ENCODE measurements around the gene FAM9C. TPM values are rescaled to one million over a fixed set of nuclear protein-coding genes. Genes with fewer than 3 reads are reported as not detected.

FAM9C gene
- total and polyA plus RNA-seq, 7 experiments from 2014 or later, result 0.16 to 0.19 TPM; not detected in 5

GRCh38 chrX:13046141-13046855 lies 1.9 kb upstream of the FAM9C start:
- ChIA-PET CTCF (interaction anchor here (0.9 kb wide), 1 partner anchor 95 kb away, joined by 4 read pairs; no protein-coding TSS in a partner anchor), POLR2A (interaction anchor here (0.9 to 16.0 kb wide), 8 partner anchors 13 to 72 kb away, joined by 3 to 215 read pairs (median 6); partner anchors contain the start of gene TMSB4X)
- DNase-seq (no peak), ATAC-seq (no peak)
- Mint-ChIP-seq H3K4me3 (peak overlapping the region in 5 of 10 donors; percentile 3 to 58 (median 23)), H3K27me3 (no peaks in the 10 kb centered on the region), H3K27ac (peak overlapping the region in 8 of 9 donors; percentile 20 to 89 (median 60)), H3K9me3 (peaks cover 0 to 4% (median 0%) of the 10 kb centered on the region in 11 donors), H3K4me1 (peaks cover 6 to 71% (median 61%) of the 10 kb centered on the region in 7 donors), H3K36me3 (peaks cover 0 to 8% (median 0%) of the 10 kb centered on the region in 5 donors)
- Histone ChIP-seq H3K27ac (ENCODE audit: low read depth, low read length) (no peak overlapping the region), H3K9me3 (ENCODE audit: control insufficient read depth in 2 of 3, low read length in 3 of 3) (no peaks in the 10 kb centered on the region), H3K4me1 (ENCODE audit: control insufficient read depth in 2 of 2, insufficient read depth in 2 of 2, low read length in 2 of 2) (peaks cover 20 to 60% of the 10 kb centered on the region in 2 donors), H3K4me3 (ENCODE audit: low read length) (no peak overlapping the region), H3K36me3 (ENCODE audit: control insufficient read depth in 2 of 3, insufficient read depth in 3 of 3, low read length in 3 of 3) (no peaks in the 10 kb centered on the region), H3K27me3 (ENCODE audit: control insufficient read depth in 2 of 2, insufficient read depth in 2 of 2, low read length in 2 of 2) (no peaks in the 10 kb centered on the region)
- intact Hi-C loops (cut with micrococcal nuclease), result loop anchor here (1.0 to 2.0 kb wide), 2 partner anchors 13 to 16 kb away; no protein-coding TSS in a partner anchor

GRCh38 chrX:13043938-13044337 lies 482 bp downstream of the FAM9C start:
- H3K4me3 ChIP-seq (ENCODE audit: low read length), result no peak overlapping the region
- H3K27me3 ChIP-seq (ENCODE audit: control insufficient read depth in 2 of 2, insufficient read depth in 2 of 2, low read length in 2 of 2), result no peaks in the 10 kb centered on the region
- no peak for DNase-seq
- H3K36me3 ChIP-seq (ENCODE audit: control insufficient read depth in 2 of 3, insufficient read depth in 3 of 3, low read length in 3 of 3), result no peaks in the 10 kb centered on the region
- Mint-ChIP-seq H3K27me3 (no peaks in the 10 kb centered on the region), H3K4me3 (no peak overlapping the region), H3K4me1 (peaks cover 8 to 61% (median 55%) of the 10 kb centered on the region in 7 donors), H3K9me3 (peaks cover 0 to 6% (median 0%) of the 10 kb centered on the region in 11 donors), H3K36me3 (peaks cover 0 to 6% (median 3%) of the 10 kb centered on the region in 5 donors), H3K27ac (no peak overlapping the region)
- intact Hi-C loops (cut with micrococcal nuclease), result no loop called here
- ChIA-PET CTCF (no interaction called here), POLR2A (interaction anchor here (0.8 to 16.0 kb wide), 9 partner anchors 7 to 82 kb away, joined by 3 to 215 read pairs (median 7); partner anchors contain the start of gene TMSB4X)
- no peaks in the 10 kb centered on the region for H3K9me3 ChIP-seq (ENCODE audit: control insufficient read depth in 2 of 3, low read length in 3 of 3)
- ATAC-seq, result no peak
- no peak overlapping the region for H3K27ac ChIP-seq (ENCODE audit: low read depth, low read length)
- H3K4me1 ChIP-seq (ENCODE audit: control insufficient read depth in 2 of 2, insufficient read depth in 2 of 2, low read length in 2 of 2), result peaks cover 5 to 40% of the 10 kb centered on the region in 2 donors

- Histone ChIP-seq H3K27me3 (ENCODE audit: control insufficient read depth in 2 of 2, insufficient read depth in 2 of 2, low read length in 2 of 2) (no peaks in the 10 kb centered on the region), H3K36me3 (ENCODE audit: control insufficient read depth in 2 of 3, insufficient read depth in 3 of 3, low read length in 3 of 3) (no peaks in the 10 kb centered on the region), H3K4me3 (ENCODE audit: low read length) (no peak overlapping the region), H3K4me1 (ENCODE audit: control insufficient read depth in 2 of 2, insufficient read depth in 2 of 2, low read length in 2 of 2) (peaks cover 5 to 32% of the 10 kb centered on the region in 2 donors), H3K9me3 (ENCODE audit: control insufficient read depth in 2 of 3, low read length in 3 of 3) (no peaks in the 10 kb centered on the region), H3K27ac (ENCODE audit: low read depth, low read length) (no peak overlapping the region)
- intact Hi-C loops (cut with micrococcal nuclease), result no loop called here
- Mint-ChIP-seq H3K27ac (peak overlapping the region in 3 of 9 donors; percentile 12 to 94 (median 75)), H3K36me3 (peaks cover 0 to 6% (median 3%) of the 10 kb centered on the region in 5 donors), H3K4me3 (no peak overlapping the region), H3K27me3 (no peaks in the 10 kb centered on the region), H3K4me1 (peaks cover 8 to 53% (median 47%) of the 10 kb centered on the region in 7 donors), H3K9me3 (peaks cover 0 to 6% (median 0%) of the 10 kb centered on the region in 11 donors)
- POLR2A ChIA-PET, result interaction anchor here (0.8 to 16.0 kb wide), 10 partner anchors 8 to 67 kb away, joined by 3 to 215 read pairs (median 7); no protein-coding TSS in a partner anchor
- ATAC-seq (no peak), DNase-seq (no peak)
- CTCF ChIA-PET, result interaction anchor here (1.3 to 1.7 kb wide), 2 partner anchors 41 to 48 kb away, joined by 3 to 5 read pairs; no protein-coding TSS in a partner anchor
Observed at GRCh38 chrX:13043138-13043537, 1.3 kb downstream of the FAM9C start.

GRCh38 chrX:13036896-13037295 lies 7.5 kb downstream of the FAM9C start:
- Mint-ChIP-seq H3K4me3 (peak overlapping the region in 1 of 10 donors; percentile 22), H3K4me1 (peaks cover 0 to 33% (median 17%) of the 10 kb centered on the region in 7 donors), H3K36me3 (peaks cover 0 to 11% (median 6%) of the 10 kb centered on the region in 5 donors), H3K27ac (peak overlapping the region in 2 of 9 donors; percentile 2 to 69), H3K27me3 (no peaks in the 10 kb centered on the region), H3K9me3 (peaks cover 0 to 11% (median 2%) of the 10 kb centered on the region in 11 donors)
- POLR2A ChIA-PET, result no interaction called here
- Histone ChIP-seq H3K27me3 (ENCODE audit: control insufficient read depth in 2 of 2, insufficient read depth in 2 of 2, low read length in 2 of 2) (no peaks in the 10 kb centered on the region), H3K4me3 (ENCODE audit: low read length) (no peak overlapping the region), H3K36me3 (ENCODE audit: control insufficient read depth in 2 of 3, insufficient read depth in 3 of 3, low read length in 3 of 3) (no peaks in the 10 kb centered on the region), H3K27ac (ENCODE audit: low read depth, low read length) (no peak overlapping the region), H3K4me1 (ENCODE audit: control insufficient read depth in 2 of 2, insufficient read depth in 2 of 2, low read length in 2 of 2) (no peaks in the 10 kb centered on the region), H3K9me3 (ENCODE audit: control insufficient read depth in 2 of 3, low read length in 3 of 3) (no peaks in the 10 kb centered on the region)
- DNase-seq (no peak), ATAC-seq (no peak)
- CTCF ChIA-PET, result no interaction called here
- intact Hi-C loops (cut with micrococcal nuclease), result no loop called here

- POLR2A ChIA-PET, result interaction anchor here (0.6 to 1.5 kb wide), 10 partner anchors 9 to 86 kb away, joined by 3 to 7 read pairs (median 4); no protein-coding TSS in a partner anchor
Observed at GRCh38 chrX:13033193-13033592, 11.2 kb downstream of the FAM9C start.

More at GRCh38 chrX:13033193-13033592, 11.2 kb downstream of the FAM9C start:
- no peaks in the 10 kb centered on the region for H3K27me3 ChIP-seq (ENCODE audit: control insufficient read depth in 2 of 2, insufficient read depth in 2 of 2, low read length in 2 of 2)
- no peak overlapping the region for H3K4me3 ChIP-seq (ENCODE audit: low read length)
- no peaks in the 10 kb centered on the region for H3K36me3 ChIP-seq (ENCODE audit: control insufficient read depth in 2 of 3, insufficient read depth in 3 of 3, low read length in 3 of 3)
- H3K36me3 Mint-ChIP-seq, result peaks cover 0 to 6% (median 4%) of the 10 kb centered on the region in 5 donors
- no peaks in the 10 kb centered on the region for H3K9me3 ChIP-seq (ENCODE audit: control insufficient read depth in 2 of 3, low read length in 3 of 3)
- H3K4me1 ChIP-seq (ENCODE audit: control insufficient read depth in 2 of 2, insufficient read depth in 2 of 2, low read length in 2 of 2), result peaks cover 23 to 24% of the 10 kb centered on the region in 2 donors
- peaks cover 0 to 6% (median 2%) of the 10 kb centered on the region in 11 donors for H3K9me3 Mint-ChIP-seq
- ATAC-seq (no peak), DNase-seq (no peak)
- no peak overlapping the region for H3K27ac Mint-ChIP-seq
- CTCF ChIA-PET, result no interaction called here
- H3K27ac ChIP-seq (ENCODE audit: low read depth, low read length), result no peak overlapping the region
- H3K27me3 Mint-ChIP-seq, result no peaks in the 10 kb centered on the region
- no peak overlapping the region for H3K4me3 Mint-ChIP-seq
- intact Hi-C loops (cut with micrococcal nuclease), result loop anchor here (2.0 to 5.0 kb wide), 2 partner anchors 14 to 39 kb away; no protein-coding TSS in a partner anchor
- H3K4me1 Mint-ChIP-seq, result peaks cover 17 to 56% (median 43%) of the 10 kb centered on the region in 7 donors
